ENCODE results near the gene GFRA1.

GRCh38 chr10:116041948-116042347, 231.1 kb downstream of the GFRA1 start:
- TF ChIP-seq CTCF (IDR thresholded peaks at IDR 0.05; ENCODE audit: insufficient read depth, low read length, poor library complexity, severe bottlenecking) (no peak), EZH2phosphoT487 (conservative IDR thresholded peaks at IDR 0.05; ENCODE audit: low read length) (no peak)
